NCI-H1694 treated with DMSO at 0.1 percent for 48 hours (cell line): ENCODE measurements around the gene RSPO1.

ENCODE experiments used
- DNase-seq: peaks from one replicate; lab custom pipeline; 2025; lab: John Stamatoyannopoulos, UW

The RSPO1 gene

GRCh38 chr1:37564892-37565291 is 69.8 kb downstream of the RSPO1 start:
- no peak for DNase-seq

- no peak for DNase-seq
Observed at GRCh38 chr1:37562984-37563383, 71.7 kb downstream of the RSPO1 start.
